T-helper 2 cell (primary cell): ENCODE data around the gene ATP2B2.
A peak's percentile ranks its signal among the peaks of the same experiment; 100 is the strongest.

Source experiments
- DNase-seq, 5 experiments: peaks; one replicate each; pipeline versions ENCODE4 v3.0.0 to v3.0.0-alpha.2; 2012 to 2022

ATP2B2 gene

GRCh38 chr3:10529809-10530208, 24.4 kb upstream of the ATP2B2 start:
- no peak for DNase-seq

- DNase-seq: no peak
Observed at GRCh38 chr3:10528046-10528445, 22.7 kb upstream of the ATP2B2 start.

- no peak for DNase-seq
Observed at GRCh38 chr3:10527295-10528001, 22.1 kb upstream of the ATP2B2 start.

GRCh38 chr3:10526366-10526765, 21.0 kb upstream of the ATP2B2 start:
- DNase-seq: no peak

- DNase-seq: no peak
Observed at GRCh38 chr3:10524799-10525301, 19.5 kb upstream of the ATP2B2 start.

GRCh38 chr3:10524270-10524669, 18.9 kb upstream of the ATP2B2 start:
- no peak for DNase-seq

GRCh38 chr3:10523561-10523960, 18.2 kb upstream of the ATP2B2 start:
- no peak for DNase-seq

- DNase-seq: peak in 1 of 5 experiments; percentile 9
Observed at GRCh38 chr3:10522646-10523303, 17.4 kb upstream of the ATP2B2 start.

- no peak for DNase-seq
Observed at GRCh38 chr3:10521772-10522441, 16.5 kb upstream of the ATP2B2 start.

GRCh38 chr3:10520072-10520471, 14.7 kb upstream of the ATP2B2 start:
- DNase-seq: no peak

- no peak for DNase-seq
Observed at GRCh38 chr3:10519236-10519635, 13.8 kb upstream of the ATP2B2 start.

GRCh38 chr3:10518506-10519150, 13.2 kb upstream of the ATP2B2 start:
- DNase-seq: no peak

GRCh38 chr3:10517627-10518026, 12.2 kb upstream of the ATP2B2 start:
- no peak for DNase-seq

GRCh38 chr3:10516544-10517452, 11.4 kb upstream of the ATP2B2 start:
- no peak for DNase-seq

- no peak for DNase-seq
Observed at GRCh38 chr3:10515884-10516495, 10.6 kb upstream of the ATP2B2 start.

- no peak for DNase-seq
Observed at GRCh38 chr3:10515396-10515795, 10.0 kb upstream of the ATP2B2 start.

GRCh38 chr3:10514407-10515069, 9.2 kb upstream of the ATP2B2 start:
- no peak for DNase-seq

GRCh38 chr3:10513306-10513705, 7.9 kb upstream of the ATP2B2 start:
- no peak for DNase-seq

GRCh38 chr3:10512687-10513086, 7.3 kb upstream of the ATP2B2 start:
- DNase-seq: no peak

- no peak for DNase-seq
Observed at GRCh38 chr3:10511809-10512494, 6.6 kb upstream of the ATP2B2 start.
